OCI-M2 (cell line): ENCODE results near the gene USP9X.
"Not testable (repeated sequence)": the region's sequence is repeated elsewhere in the genome, so short reads cannot be mapped to it uniquely, and the experiment has no call there.

Experiments
- DNase-seq: peaks from one replicate; lab custom pipeline; 2025; ENCODE audit not compliant: unreplicated experiment; lab: John Stamatoyannopoulos, UW

The USP9X gene

DNA sequence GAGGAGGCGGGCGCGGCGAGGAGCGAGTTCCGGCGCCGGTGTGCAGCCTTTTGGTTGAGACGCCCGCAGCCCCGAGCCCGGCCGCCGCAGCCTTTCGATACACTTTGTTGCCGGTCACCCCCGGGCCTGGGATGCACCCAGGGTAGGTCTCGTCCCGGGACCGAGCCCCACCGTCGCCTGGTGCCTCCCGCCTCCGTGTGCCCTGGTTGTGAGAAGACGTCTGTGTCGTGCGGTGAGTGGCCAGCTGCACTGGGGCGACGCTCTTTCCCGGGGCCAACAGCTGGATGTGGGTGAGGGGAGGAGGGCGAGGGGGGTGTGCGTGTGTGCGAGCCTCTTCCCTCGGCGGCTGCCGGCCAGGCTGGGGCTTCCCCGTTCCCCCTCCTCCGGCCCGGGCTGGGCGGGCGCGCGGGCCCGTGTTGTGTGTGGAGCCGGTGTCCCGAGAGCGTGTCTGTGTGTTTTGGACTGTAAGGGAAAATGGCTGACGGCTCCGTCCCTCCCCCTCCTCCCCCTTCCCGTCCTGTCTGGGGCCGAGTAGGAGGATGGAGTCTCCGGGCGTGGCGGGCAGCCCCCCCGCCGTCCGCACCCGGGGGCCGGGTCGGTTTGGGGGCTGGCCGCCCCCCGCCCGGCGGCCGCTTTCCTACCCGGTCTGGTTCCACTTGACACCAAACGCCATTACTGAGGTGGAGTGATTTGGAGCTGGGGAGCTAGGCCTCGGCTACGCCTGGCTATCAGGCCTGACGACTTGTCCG, 807 bp downstream of the USP9X start:
- DNase-seq, result no peak

DNA sequence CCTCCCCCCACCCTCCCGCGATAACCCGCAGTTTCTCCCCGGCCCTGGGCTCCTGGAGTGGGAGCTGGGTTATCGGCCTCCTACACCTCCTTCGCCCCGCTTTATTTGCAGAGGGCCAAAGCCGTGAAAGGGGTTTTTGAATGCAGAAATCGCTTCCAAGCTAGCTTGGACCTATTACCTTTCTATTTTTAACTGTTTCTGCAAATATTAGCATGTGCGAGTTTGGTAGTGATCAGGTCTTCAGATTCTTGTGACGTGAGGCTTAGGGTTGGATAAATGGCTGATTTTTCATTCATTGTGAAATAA, 1.3 kb downstream of the USP9X start:
- no peak for DNase-seq

DNA sequence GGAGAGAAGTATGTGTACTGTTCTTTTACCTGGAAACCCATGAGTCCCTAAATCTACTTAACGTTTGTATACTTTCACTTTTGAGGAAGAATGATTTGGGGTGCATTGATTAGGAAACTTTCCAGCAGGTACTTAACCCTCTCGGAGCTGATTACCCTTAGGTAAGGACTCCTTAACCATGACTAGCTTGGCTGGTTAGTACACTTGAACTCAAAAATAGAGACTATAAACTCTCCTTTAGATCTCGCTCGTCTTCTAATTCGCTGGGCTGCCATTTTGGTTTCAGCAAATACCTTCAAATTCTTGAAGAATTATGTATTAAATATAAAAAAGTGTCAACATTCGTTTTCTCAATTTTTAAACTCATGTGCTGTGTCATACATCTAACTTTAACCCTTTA, 2.0 kb downstream of the USP9X start:
- no peak for DNase-seq

DNA sequence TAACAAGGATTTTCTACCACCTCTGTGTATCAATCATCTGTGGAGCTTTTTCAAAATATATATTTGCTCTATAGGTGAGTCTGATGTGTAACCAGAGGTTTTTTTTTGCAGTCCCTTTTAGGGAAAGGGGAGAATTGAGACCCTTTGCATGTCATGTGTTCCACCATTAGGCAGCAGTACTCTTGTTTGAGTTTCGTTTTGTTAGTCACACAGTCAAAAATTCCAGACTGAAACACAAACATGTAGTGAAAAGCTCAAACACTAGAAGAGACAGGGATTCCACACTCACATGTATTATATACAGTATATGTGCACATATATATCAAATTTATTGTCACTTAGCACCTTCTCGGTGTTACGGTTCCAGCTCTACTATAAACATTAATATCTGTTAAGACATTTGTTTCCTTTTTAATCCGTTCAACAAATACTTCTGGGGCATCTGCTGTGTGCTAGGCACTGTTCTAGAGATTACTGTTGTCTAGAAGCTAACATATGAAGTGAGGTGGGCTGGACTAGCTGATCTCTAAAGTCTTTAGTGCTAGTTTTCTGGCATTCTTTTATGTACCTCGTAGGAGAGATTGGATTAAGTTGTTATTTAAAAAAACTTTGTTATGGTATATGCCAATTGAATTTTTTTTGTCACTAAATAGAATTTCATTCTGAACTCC, 5.5 kb downstream of the USP9X start:
- DNase-seq, result no peak

DNA sequence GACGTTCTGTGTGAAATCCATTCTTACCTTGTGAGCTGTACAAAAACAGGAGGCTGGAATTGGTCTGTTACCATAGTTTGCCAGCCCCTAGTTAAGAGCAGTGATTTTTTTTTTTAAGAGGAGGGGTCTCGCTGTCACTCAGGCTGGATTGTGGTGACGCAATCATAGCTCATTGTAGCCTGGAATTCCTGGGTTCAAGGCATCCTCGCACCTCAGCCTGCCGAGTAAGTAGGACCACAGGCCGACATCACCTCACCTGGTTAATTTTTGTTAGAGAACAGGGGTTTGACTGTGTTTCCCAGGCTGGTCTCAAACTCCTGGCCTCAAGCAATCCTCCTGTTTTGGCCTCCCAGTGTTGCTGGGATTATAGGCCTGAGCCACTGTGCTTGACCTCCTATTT, 7.5 kb downstream of the USP9X start:
- DNase-seq, result no peak

DNA sequence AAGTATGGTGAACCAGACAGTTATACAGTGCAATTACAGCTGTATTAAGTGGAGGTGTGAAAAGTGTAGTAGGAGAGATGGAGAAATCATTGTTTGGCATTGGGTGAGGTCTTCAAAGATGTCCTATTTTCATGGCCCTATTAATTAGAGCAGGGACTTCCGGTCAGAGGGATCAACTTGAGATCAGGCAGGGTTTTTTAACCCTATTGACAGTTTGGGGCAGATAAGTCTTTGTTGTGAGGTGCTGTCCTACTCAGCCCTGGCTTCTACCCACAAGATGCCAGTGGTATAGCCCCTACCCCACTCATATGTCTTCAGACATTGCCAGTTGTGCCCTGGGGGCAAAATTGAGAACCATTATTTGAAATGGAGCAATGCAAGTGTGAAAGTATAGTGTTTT, 9.9 kb downstream of the USP9X start:
- DNase-seq, result no peak

DNA sequence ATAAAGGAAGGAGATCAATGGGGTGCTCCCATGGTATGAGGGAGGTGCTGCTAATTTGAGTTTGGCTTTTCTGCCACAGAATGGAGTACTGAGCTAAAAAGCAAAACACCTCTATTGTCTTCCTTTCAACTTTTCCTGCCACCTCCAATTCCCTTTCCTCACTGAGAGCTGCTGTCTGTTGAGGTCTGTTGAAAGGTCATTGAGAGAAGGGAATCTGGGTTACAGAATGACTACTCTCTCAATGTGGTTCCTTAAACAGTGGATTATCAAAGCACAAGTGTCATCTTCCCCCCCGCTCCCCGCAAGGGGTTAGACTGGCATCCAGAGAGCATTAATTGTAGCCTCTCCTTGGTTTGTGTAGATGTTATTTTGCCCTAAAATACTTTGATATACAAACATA, 10.7 kb downstream of the USP9X start:
- no peak for DNase-seq

DNA sequence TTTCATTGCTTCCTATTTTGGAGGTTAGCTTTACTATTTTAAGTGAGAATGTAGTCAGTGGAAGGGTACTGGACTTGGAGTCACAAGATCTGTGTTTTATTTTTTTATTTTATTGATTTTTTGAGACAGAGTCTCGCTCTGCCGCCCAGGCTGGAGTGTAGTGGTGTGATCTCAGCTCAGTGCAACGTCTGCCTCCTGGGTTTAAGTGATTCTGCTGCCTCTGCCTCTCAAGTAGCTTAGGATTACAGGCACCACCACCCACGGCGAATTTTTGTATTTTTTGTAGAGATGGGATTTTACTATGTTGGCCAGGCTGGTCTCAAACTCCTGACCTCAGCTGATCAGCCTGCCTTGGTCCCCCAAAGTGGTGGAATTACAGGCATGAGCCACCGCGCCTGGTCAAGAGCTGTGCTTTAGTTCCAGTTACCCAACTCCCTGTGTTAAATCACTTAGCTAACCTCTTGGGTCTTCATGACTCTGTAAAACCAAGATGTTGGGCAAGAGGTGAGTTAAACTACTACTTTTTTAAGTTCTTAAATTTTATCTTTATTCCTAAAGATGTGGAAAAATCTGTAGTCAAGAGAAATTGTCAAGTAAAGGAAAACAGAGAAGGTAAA, 11.2 kb downstream of the USP9X start:
- DNase-seq, result no peak

DNA sequence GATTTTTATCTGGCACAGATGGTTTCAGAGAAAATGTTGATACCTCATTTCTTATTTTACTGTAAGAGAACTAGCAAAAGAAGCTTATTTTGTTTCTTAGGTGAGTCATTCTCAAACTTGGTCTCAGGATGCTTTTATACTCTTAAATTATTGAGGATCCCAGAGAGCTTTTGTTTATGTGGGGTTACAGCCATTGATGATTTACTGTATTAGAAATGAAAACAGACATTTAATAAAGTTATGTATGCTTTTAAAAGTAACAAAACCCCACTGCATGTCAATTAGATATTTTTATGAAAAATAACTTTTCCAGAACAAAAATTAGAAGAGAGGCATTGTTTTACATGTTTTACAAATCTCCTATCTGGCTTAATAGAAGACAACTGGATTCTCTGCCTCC, 12.1 kb downstream of the USP9X start:
- no peak for DNase-seq

DNA sequence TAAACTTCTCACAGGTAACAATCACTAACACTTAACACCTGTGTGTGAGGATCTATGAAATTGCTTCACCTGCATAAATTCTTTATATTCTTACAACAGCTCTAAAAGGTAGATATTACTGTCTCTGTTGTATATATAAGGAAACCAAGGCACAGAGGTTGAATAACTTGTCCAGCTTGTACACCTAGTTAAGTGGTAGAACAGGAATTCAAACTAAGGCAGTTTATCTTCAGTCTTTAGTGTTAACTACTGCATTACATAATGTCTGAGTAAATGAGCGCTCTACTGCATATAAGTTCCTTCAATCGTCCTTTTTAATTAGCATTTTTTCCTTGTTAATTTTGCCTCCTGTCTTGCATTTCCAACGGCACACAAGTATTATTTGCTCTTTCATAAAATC, 15.0 kb downstream of the USP9X start:
- DNase-seq, result no peak

DNA sequence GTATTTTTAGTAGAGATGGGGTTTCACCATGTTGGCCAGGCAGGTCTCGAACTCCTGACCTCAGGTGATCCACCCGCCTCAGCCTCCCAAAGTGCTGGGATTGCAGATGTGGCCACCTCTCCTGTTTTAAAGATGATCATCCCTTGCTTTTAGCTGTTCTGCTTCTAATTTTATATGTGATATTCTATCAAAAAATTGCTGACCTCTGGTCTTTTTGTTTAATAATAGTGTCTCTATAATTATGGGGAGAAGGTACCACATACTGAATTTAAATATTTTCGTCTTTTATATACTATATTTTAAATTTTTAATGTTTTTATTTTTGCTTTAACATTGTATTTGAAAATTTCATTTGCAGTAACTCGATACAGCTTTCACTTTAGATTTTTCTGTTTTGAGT, 15.6 kb downstream of the USP9X start:
- DNase-seq, result no peak

DNA sequence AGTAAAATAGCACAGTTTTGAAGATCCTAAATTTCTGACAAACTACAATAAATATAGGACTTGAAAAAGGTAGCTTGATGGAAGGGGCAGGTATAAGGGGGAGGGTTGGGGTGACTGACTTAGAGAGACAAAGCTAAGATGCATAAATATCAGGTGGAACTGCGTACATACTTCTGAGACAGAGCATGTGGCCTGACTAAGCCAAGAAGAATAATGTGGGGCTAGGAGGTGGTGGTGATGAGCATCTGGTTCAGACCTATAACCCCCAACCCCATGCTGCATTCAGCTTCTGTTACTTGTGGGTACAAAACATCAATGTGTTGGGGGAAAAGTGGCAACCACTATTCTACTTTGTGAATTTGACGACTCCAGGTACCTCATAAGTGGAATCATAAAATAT, 19.8 kb downstream of the USP9X start:
- DNase-seq, result no peak

DNA sequence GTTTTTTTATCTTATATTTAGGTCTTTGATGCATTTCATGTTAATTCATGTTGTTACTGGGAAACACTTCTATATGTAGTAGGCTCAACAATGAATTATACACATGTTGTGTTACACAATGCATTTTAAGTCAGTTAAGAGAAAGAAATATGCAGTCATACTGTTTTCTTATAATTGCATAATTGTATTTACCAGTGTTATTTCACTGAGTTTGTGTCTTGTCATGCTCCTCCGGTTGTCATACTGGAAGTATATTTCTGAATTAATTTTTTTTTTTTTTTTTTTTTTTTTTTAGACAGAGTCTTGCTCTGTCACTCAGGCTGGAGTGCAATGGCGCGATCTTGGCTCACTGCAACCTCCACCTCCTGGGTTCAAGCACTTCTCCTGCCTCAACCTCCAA, 21.0 kb downstream of the USP9X start:
- not testable (repeated sequence) for DNase-seq

DNA sequence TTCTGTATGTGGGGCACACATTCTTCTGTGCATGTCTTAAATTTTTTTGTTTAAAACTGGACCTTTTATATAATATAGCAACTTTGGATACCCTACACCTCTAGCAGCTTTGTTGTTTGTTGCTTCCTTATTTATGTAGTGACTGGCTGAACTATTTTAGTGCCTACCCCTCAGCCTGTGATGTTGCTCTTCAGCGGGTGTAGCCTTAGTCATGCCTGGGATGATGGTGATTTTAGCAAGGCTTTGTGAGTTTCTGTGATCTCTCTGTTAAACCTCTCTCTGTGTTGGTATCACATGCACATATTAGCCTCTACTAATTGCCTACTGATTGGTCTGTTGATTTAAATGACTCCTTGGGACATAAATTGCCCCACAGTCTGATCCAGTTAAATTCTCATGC, 22.8 kb downstream of the USP9X start:
- DNase-seq, result no peak

DNA sequence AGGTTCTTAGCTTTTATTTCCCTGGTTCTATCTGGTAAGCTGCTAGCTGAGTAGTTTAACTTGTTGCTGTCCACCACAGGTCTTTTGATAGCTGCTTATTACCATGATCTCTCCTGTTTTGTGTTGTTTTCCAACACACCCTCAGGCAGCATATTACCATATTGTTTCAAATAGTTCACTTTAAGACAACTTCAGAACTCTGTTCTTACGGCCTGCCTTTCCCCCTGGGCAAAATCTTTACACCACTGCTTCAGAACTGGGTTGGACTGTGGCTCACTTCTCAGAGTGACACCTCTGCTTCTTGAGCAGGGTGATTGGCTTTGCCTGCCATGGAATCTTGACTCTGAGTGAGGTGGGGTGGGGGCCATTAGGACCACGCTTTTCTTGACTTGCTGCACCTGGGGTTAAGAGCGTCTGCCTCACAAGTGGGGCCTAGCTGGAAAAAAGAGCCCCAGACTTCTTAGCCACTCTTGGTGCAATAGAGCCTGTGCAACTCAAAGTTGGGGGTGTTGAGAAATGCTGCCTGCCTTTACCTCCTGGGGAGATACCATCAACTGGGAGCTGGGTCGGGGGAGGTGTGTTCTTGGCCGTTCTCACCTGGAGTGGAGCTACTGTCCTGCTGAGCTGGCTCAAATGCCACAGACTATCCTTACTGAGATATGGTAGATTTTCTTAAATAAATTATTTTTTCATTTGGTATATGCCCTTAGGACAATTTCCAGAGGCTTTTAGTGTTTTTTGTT, 23.4 kb downstream of the USP9X start:
- no peak for DNase-seq

DNA sequence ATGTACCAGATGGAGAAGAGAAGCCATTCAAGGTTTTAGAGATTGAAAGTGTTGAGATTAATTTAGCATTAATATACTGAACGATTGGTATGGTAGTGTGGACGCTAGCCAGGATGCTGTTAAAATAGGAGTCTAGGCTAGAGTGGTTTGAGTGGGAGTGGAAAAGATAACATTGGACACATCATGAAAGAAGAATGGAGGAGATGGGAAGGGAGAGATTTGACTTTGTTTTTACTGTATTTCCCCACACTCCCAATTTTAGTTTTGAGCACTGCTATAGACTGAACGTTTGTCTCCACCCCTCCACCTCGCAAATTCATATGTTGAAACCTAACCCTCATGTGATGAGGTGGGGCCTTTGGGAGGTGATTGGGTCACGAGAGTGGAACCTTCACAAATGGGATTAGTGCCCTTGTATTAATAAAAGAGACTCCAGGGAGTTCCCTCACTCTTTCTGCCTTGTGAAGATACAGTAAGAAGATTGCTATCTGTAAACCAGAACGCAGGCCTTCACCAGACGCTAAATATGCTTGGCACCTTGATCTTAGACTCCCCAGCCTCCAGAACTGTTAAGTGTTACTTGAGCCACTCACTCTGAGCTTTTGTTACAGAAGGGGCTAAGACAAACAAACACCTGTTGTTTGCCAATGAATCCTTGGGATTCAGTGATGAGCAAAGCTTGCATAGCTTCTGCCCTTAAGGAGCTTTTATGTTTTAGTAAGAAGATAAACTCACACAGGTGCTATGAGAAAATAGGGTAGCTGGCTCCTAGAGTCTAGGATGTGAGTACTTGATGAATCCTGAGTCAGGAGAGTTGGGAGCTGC, 25.8 kb downstream of the USP9X start:
- no peak for DNase-seq

DNA sequence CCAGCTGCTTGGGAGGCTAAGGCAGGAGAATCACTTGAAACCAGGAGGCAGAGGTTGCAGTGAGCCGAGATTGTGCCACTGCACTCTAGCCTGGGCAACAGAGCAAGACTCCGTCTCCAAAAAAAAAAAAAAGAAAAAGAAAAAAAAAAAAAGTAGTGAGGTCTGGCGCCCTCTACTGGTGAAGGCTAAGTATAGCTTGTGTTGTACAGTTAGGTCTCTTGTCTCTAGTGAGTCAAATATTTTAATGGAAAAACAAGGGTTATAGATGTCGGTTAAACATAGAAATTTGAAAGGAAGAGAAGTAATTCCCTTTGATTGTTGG, 29.8 kb downstream of the USP9X start:
- not testable (repeated sequence) for DNase-seq

DNA sequence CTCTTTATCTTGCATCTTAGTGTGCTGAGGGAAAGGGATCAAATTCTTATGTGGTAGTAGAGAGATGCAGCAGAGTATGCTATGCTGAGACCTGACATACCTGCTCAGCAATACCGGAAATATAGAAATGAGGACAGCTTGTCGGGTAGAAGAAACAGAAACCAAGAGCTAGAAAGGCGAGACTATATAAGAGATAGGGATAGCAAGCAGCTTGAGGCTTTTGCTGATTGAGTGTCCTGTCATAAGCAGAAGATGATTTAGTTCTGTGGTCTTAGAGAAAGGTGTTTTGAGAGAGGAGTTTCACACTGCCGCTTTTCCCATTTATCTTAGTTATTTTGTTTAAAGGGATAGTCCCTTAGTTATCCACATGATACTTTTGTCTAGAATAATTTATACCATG, 31.7 kb downstream of the USP9X start:
- DNase-seq, result no peak

DNA sequence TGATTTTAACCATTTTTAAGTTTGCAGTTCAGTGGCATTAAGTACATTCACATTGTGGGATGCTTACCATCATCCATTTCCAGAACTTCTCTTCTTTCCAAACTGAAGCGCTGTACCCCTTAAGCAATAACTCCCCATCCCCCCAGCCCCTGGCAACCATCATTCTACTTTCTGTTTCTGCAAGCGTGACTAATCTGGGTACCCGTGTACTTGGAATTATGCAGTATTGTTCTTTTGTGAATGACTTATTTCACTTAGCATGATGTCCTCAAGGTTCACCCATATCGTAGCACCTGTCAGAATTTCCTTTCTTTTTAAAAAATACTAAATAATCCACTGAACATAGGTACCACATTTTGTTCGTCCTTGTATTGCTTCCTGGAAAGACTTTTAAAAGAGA, 32.9 kb downstream of the USP9X start:
- DNase-seq, result no peak

DNA sequence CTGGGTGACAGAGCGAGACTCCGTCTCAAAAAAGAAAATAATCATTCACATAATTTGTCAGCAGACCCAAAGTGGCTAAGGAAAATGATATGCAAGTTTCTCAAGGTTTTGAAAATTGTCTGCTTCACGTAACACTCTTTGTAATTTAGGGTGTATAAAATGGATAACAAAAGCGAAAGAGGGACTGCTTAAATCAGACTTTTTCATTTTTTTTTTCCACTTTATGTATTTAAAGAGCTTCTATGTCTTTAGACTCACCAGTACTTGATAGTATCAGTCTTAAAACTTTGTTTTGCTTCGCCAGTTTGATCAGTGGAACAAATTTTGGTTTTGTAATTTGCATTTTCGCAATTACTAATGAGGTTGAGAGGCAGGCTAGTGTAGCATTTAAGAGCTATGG, 34.6 kb downstream of the USP9X start:
- DNase-seq, result no peak

DNA sequence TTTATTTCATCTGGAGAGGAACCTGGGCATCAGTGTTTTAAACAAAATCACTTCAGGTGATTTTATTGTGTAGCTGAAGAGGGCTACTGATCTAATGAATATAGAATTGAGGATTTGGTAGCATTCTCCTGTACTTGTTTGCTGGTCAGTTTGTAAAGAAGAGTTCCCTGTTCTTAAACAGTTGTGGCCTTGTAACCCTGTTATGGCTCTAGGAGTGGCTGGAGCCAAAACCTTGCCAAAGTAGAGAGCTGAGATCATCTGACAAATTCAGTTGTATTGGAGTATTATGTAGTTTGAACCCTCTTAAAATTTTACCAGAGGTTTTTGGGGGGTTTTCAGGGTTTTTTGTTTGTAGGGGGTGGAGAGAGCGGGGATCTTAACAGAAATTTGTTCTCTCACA, 36.5 kb downstream of the USP9X start:
- no peak for DNase-seq
